ENCODE results near the gene ZBTB12. TPM values are rescaled to one million over a fixed set of nuclear protein-coding genes. Genes with fewer than 3 reads are reported as not detected.
"Not testable (repeated sequence)": the region's sequence is repeated elsewhere in the genome, so short reads cannot be mapped to it uniquely, and the experiment has no call there.

ZBTB12 gene
- total and polyA plus RNA-seq, 10 donors: 1.3 to 4.6 (median 3.9) TPM

DNA sequence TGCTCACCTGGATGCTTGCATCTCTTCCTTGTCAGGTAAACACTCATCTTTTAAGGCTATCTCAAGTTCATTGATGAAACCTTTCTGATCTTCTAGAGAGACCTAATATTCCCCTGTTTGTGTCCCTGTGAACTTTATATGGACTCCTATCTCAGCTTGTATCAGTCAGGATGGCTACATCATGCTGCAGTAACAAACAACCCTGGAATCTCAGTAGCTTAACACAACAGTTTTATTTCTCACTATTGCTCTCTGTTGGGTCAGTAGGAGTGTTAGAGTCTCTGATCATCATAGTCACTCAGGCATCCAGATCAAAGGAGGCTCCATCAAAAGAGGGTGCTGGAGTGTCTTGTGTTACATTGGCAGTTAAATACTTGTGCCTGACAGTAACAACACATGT lies 13.5 kb upstream of the ZBTB12 start:
- Histone ChIP-seq H3K9me3 (no peaks in the 10 kb centered on the region), H3K4me3 (no peak overlapping the region), H3K27ac (no peak overlapping the region), H3K27me3 (replicated peaks in 1 of 7) (peaks cover 0 to 11% (median 0%) of the 10 kb centered on the region in 7 donors), H3K4me1 (no peaks in the 10 kb centered on the region), H3K36me3 (no peaks in the 10 kb centered on the region)
- TF ChIP-seq POLR2AphosphoS5 (IDR thresholded peaks at IDR 0.05): no peak
- no peak for TF ChIP-seq POLR2A (IDR thresholded peaks at IDR 0.05)
- TF ChIP-seq, protein P1, sequence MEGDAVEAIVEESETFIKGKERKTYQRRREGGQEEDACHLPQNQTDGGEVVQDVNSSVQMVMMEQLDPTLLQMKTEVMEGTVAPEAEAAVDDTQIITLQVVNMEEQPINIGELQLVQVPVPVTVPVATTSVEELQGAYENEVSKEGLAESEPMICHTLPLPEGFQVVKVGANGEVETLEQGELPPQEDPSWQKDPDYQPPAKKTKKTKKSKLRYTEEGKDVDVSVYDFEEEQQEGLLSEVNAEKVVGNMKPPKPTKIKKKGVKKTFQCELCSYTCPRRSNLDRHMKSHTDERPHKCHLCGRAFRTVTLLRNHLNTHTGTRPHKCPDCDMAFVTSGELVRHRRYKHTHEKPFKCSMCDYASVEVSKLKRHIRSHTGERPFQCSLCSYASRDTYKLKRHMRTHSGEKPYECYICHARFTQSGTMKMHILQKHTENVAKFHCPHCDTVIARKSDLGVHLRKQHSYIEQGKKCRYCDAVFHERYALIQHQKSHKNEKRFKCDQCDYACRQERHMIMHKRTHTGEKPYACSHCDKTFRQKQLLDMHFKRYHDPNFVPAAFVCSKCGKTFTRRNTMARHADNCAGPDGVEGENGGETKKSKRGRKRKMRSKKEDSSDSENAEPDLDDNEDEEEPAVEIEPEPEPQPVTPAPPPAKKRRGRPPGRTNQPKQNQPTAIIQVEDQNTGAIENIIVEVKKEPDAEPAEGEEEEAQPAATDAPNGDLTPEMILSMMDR (IDR thresholded peaks at IDR 0.05 in 8 of 11, conservative IDR thresholded peaks at IDR 0.05 in 3 of 11): no peak
- intact Hi-C loops (cut with DNase I; ENCODE audit: low total_unique reads): no loop called here
- DNase-seq: no peak

DNA sequence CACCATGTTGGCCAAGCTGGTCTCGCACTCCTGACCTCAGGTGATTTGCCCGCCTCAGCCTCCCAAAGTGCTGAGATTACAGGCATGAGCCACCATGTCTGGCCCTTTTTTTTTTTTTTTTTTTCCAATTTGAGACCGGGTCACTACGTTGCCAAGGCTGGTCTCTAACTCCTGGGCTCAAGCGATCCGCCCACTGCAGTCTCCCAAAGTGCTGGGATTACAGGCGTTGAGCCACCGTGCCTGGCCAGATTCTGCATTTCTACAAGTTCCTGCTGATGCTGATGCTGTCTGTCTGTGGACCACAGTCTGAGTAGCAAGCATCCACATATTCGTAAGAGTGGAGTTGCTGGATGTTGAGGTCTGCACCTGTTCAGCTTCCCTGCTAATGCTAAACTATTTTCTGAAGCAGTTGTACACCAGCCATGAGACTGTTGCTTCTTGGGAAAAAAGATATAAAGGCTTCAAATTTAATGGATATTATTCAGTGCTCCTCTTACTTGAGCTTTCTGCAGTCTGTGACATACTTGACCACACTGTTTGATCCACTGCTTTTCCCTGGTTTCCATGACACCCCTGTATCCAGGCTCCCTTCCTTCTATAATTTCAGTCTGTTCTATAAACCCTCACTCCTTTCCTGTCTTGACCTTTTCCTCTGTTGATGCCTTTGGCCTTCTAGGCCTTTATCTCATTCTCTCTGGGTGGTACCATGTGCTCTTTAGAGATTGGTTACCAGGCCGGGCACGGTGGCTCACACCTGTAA lies 10.1 kb upstream of the ZBTB12 start:
- H3K36me3 ChIP-seq: no peaks in the 10 kb centered on the region
- H3K9me3 ChIP-seq: no peaks in the 10 kb centered on the region
- H3K4me1 ChIP-seq: peaks cover 0 to 6% (median 0%) of the 10 kb centered on the region in 6 donors
- no peak overlapping the region for H3K27ac ChIP-seq
- peak; percentile 15 for DNase-seq
- H3K4me3 ChIP-seq: no peak overlapping the region
- WGBS, 5 donors: 79 to 90% (median 82%) methylated on average over 11 of the region's 11 CpGs
- peaks cover 0 to 11% (median 0%) of the 10 kb centered on the region in 7 donors for H3K27me3 ChIP-seq (replicated peaks in 1 of 7)
- intact Hi-C loops (cut with DNase I; ENCODE audit: low total_unique reads): no loop called here
- TF ChIP-seq, protein P1 (IDR thresholded peaks at IDR 0.05 in 8 of 11, conservative IDR thresholded peaks at IDR 0.05 in 3 of 11): no peak
- TF ChIP-seq POLR2A (IDR thresholded peaks at IDR 0.05) (no peak), POLR2AphosphoS5 (IDR thresholded peaks at IDR 0.05) (no peak)

DNA sequence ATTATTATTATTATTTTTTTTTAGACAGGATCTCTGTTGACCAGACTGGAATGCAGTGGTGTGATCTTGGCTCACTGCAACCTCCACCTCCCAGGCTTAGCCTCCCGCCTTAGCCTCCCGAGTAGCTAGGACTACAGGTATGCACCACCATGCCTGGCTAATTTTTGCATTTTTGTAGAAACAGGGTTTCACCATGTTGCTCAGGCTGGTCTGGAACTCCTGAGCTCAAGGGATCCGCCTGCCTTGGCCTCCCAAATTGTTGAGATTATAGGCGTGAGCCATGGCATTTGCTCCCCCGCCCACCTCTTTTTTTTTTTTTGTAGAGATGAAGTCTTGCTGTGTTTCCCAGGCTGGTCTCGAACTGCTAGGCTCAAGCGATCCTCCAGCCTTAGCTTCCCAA lies 7.4 kb upstream of the ZBTB12 start:
- H3K27ac ChIP-seq; H3K4me1 ChIP-seq; H3K9me3 ChIP-seq; H3K36me3 ChIP-seq; intact Hi-C loops (cut with DNase I; ENCODE audit: low total_unique reads); H3K4me3 ChIP-seq: not testable (repeated sequence)
- 81 to 90% (median 88%) methylated on average over 7 of the region's 7 CpGs for WGBS, 5 donors
- H3K27me3 ChIP-seq (replicated peaks in 1 of 7): peaks cover 0 to 11% (median 0%) of the 10 kb centered on the region in 7 donors
- peak; percentile 16 for DNase-seq

DNA sequence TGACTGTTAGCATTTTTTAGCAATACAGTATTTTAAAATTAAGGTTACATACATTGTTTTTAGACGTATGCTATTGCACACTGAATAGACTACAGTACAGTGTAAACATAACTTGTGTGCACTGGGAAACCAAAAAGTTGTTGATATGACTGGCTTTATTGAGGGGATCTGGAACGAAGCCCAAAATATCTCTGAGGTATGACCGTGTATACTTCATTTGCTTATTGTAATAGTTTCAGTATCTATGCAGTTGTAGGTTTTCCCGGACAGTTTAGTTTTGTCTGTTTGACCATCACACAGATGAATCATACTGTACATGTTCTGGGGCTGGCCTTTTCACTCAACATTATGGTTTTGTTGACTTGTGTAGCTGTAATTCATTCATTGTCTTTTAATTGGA lies 6.9 kb upstream of the ZBTB12 start:
- intact Hi-C loops (cut with DNase I; ENCODE audit: low total_unique reads): no loop called here
- no peak for DNase-seq
- 46 to 74% (median 56%) methylated on average over 4 of the region's 4 CpGs for whole genome bisulfite sequencing, 5 donors
- Histone ChIP-seq H3K4me3 (no peak overlapping the region), H3K27me3 (replicated peaks in 1 of 7) (peaks cover 0 to 11% (median 0%) of the 10 kb centered on the region in 7 donors), H3K4me1 (peaks cover 0 to 6% (median 0%) of the 10 kb centered on the region in 6 donors), H3K36me3 (no peaks in the 10 kb centered on the region), H3K9me3 (no peaks in the 10 kb centered on the region), H3K27ac (no peak overlapping the region)
- TF ChIP-seq, protein P1 (IDR thresholded peaks at IDR 0.05 in 8 of 11, conservative IDR thresholded peaks at IDR 0.05 in 3 of 11): no peak
- TF ChIP-seq POLR2A (IDR thresholded peaks at IDR 0.05) (no peak), POLR2AphosphoS5 (IDR thresholded peaks at IDR 0.05) (no peak)

DNA sequence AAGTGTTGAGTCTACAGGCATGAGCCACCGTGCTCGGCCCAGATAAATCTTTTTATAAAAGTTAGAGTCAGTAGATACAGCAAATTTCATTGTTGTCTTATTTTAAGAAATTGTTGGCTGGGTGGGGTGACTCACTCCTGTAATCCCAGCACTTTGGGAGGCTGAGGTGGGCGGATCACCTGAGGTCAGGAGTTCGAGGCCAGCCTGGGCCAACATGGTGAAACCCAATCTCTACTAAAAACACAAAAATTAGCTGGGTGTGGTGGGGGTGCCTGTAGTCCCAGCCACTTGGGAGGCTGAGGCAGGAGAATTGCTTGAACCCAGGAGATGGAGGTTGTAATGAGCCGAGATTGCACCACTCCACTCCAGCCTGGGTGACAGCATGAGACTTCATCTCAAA lies 6.4 kb upstream of the ZBTB12 start:
- 84 to 90% (median 89%) methylated on average over 5 of the region's 5 CpGs for WGBS, 5 donors
- intact Hi-C loops (cut with DNase I; ENCODE audit: low total_unique reads); H3K9me3 ChIP-seq; H3K4me3 ChIP-seq; H3K27ac ChIP-seq; H3K36me3 ChIP-seq: not testable (repeated sequence)
- DNase-seq: peak; percentile 1
- H3K27me3 ChIP-seq (replicated peaks in 1 of 7): peaks cover 0 to 11% (median 0%) of the 10 kb centered on the region in 7 donors
- peaks cover 0 to 11% (median 0%) of the 10 kb centered on the region in 6 donors for H3K4me1 ChIP-seq

Measured in spleen (tissue), 11 donors.